ENCODE measurements around the gene COPB2.

Gene COPB2

DNA sequence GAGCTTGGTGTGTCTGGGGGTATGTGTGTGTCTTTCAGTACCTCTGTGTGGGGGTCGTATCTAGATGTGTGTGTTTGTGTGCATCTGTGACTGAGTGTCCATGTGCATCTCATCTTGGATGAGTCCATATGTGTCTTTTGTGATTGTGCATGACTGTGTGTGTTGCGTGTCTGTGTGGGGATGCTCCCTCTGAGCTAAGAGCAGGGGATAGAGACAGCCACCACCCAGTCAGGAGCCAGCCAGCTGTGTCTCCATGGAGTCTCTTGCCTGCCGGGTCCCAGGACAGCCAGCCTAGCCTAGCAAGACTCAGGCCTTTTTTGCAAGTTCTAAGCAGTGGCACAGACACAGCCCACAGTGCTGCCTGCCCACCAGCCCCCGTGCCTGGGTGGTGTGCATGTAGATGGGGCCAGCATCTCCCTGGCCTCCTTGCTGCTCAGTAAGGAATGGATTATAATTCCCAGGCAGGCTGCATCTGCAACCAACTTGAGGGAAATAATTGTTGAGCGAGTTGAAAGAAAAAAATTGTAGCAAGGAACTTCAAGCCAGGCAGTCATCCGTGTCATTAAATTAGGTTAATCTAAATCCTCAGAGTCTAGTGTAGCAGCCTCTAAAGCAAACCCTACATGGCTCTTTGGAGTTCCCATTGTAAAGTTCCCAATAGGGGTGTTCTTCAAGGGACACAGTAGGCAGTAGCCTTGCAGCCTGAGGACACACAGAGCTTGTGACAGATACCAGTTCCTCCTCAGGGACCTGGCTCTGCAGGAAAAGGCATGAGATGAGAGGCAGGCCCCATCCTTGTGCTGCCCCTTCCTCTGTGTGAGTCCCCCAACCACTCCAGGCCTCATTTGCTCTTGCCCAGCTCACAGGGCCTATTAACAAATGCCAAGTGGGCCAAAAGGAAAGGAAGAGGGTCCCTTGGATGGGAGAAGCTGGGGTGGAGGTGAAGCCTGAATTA lies 81.6 kb downstream of the COPB2 start:
- no peak for DNase-seq (ENCODE audit: low spot score)

Measured in hematopoietic multipotent progenitor cell treated with erythropoietin and hydrocortisone succinate and interleukin-3 and kit ligand, for 15 days (in vitro differentiated cells).